NOMO-1 treated with dmso at 0.1 percent for 144 hours (cell line): ENCODE results near the gene LGALS4.
"Not testable (repeated sequence)": the region's sequence is repeated elsewhere in the genome, so short reads cannot be mapped to it uniquely, and the experiment has no call there.

Experiments
- DNase-seq: peaks from one replicate; lab custom pipeline; 2025; ENCODE audit not compliant: unreplicated experiment; lab: John Stamatoyannopoulos, UW

LGALS4 gene

GRCh38 chr19:38797781-38798180 is 15.0 kb downstream of the LGALS4 start:
- not testable (repeated sequence) for DNase-seq

GRCh38 chr19:38796154-38796553 is 16.6 kb downstream of the LGALS4 start:
- no peak for DNase-seq

- DNase-seq, result no peak
These were observed 17.2 kb downstream of the LGALS4 start for GRCh38 chr19:38795549-38795948.

GRCh38 chr19:38793671-38794070 is 19.1 kb downstream of the LGALS4 start:
- no peak for DNase-seq

GRCh38 chr19:38793177-38793576 is 19.6 kb downstream of the LGALS4 start:
- DNase-seq, result no peak

GRCh38 chr19:38792250-38793111 is 20.3 kb downstream of the LGALS4 start:
- no peak for DNase-seq

- not testable (repeated sequence) for DNase-seq
These were observed 21.2 kb downstream of the LGALS4 start for GRCh38 chr19:38791451-38792064.

- not testable (repeated sequence) for DNase-seq
These were observed 22.0 kb downstream of the LGALS4 start for GRCh38 chr19:38790507-38791403.

GRCh38 chr19:38788478-38789243 is 24.1 kb downstream of the LGALS4 start, which contains the start of gene LGALS7B:
TSS of gene LGALS7B (plus strand) at chr19:38789200. CDS start at chr19:38789227, 27 bp downstream.
- no peak for DNase-seq

- DNase-seq, result no peak
These were observed 26.0 kb downstream of the LGALS4 start for GRCh38 chr19:38786572-38787265.

- not testable (repeated sequence) for DNase-seq
These were observed 26.7 kb downstream of the LGALS4 start for GRCh38 chr19:38786061-38786460.

GRCh38 chr19:38785187-38785699 is 27.5 kb downstream of the LGALS4 start:
- no peak for DNase-seq

GRCh38 chr19:38784224-38784623 is 28.5 kb downstream of the LGALS4 start:
- DNase-seq, result no peak

- DNase-seq, result not testable (repeated sequence)
These were observed 30.5 kb downstream of the LGALS4 start for GRCh38 chr19:38782212-38782611.

- DNase-seq, result no peak
These were observed 31.7 kb downstream of the LGALS4 start for GRCh38 chr19:38781058-38781457.

GRCh38 chr19:38780443-38780842 is 32.3 kb downstream of the LGALS4 start:
- DNase-seq, result no peak

- DNase-seq, result no peak
These were observed 34.0 kb downstream of the LGALS4 start for GRCh38 chr19:38778733-38779132.

- DNase-seq, result no peak
These were observed 38.4 kb downstream of the LGALS4 start for GRCh38 chr19:38774181-38774950.
